Smooth muscle cell of the brain vasculature (primary cell): Measurements from ENCODE around the gene OTUD3.
"Not testable (repeated sequence)": the region's sequence is repeated elsewhere in the genome, so short reads cannot be mapped to it uniquely, and the experiment has no call there.

Experiments used
- DNase-seq: peaks from one replicate; pipeline ENCODE4 v3.0.0-alpha.2; 2012; ENCODE audit warnings: low read depth, low spot score

The OTUD3 gene

GRCh38 chr1:19910650-19911049, 28.5 kb downstream of the OTUD3 start:
- no peak for DNase-seq

- peak; percentile 65 for DNase-seq
Measured at GRCh38 chr1:19918057-19918456, 35.9 kb downstream of the OTUD3 start.

- DNase-seq: no peak
Measured at GRCh38 chr1:19920132-19920710, 38.0 kb downstream of the OTUD3 start.

- no peak for DNase-seq
Measured at GRCh38 chr1:19921310-19921709, 39.1 kb downstream of the OTUD3 start.

- no peak for DNase-seq
Measured at GRCh38 chr1:19922015-19922688, 40.0 kb downstream of the OTUD3 start.

GRCh38 chr1:19923137-19923952, 41.1 kb downstream of the OTUD3 start, which contains the start of gene PLA2G2E:
Gene PLA2G2E, minus strand, starts transcription at chr1:19923617. Its CDS starts 58 bp downstream, at chr1:19923559.
- DNase-seq: no peak

GRCh38 chr1:19923953-19924346, 41.8 kb downstream of the OTUD3 start:
- DNase-seq: no peak

GRCh38 chr1:19925342-19926070, 43.3 kb downstream of the OTUD3 start:
- DNase-seq: no peak

GRCh38 chr1:19926296-19927129, 44.3 kb downstream of the OTUD3 start:
- DNase-seq: no peak

GRCh38 chr1:19927130-19927421, 44.9 kb downstream of the OTUD3 start:
- DNase-seq: not testable (repeated sequence)

GRCh38 chr1:19932866-19933265, 50.7 kb downstream of the OTUD3 start:
- no peak for DNase-seq

- no peak for DNase-seq
Measured at GRCh38 chr1:19934336-19934735, 52.1 kb downstream of the OTUD3 start.

GRCh38 chr1:19936061-19936750, 54.0 kb downstream of the OTUD3 start:
- DNase-seq: no peak

GRCh38 chr1:19938472-19938871, 56.3 kb downstream of the OTUD3 start:
- DNase-seq: no peak

GRCh38 chr1:19940486-19941205, 58.5 kb downstream of the OTUD3 start:
- no peak for DNase-seq

GRCh38 chr1:19941206-19941568, 59.0 kb downstream of the OTUD3 start:
- DNase-seq: no peak

GRCh38 chr1:19942088-19942487, 59.9 kb downstream of the OTUD3 start:
- DNase-seq: no peak

GRCh38 chr1:19942657-19943056, 60.5 kb downstream of the OTUD3 start:
- no peak for DNase-seq

- no peak for DNase-seq
Measured at GRCh38 chr1:19945914-19946313, 63.7 kb downstream of the OTUD3 start.

GRCh38 chr1:19946331-19946751, 64.1 kb downstream of the OTUD3 start:
- DNase-seq: no peak
